Measurements from ENCODE around the gene AOPEP. TPM values are rescaled to one million over a fixed set of nuclear protein-coding genes. Genes with fewer than 3 reads are reported as not detected.

The AOPEP gene
- total RNA-seq, 5 donors from 2014 or later (not counting 1 experiment from before 2014, with no cell fraction given): 10.4 to 14.8 (median 11.3) TPM

DNA sequence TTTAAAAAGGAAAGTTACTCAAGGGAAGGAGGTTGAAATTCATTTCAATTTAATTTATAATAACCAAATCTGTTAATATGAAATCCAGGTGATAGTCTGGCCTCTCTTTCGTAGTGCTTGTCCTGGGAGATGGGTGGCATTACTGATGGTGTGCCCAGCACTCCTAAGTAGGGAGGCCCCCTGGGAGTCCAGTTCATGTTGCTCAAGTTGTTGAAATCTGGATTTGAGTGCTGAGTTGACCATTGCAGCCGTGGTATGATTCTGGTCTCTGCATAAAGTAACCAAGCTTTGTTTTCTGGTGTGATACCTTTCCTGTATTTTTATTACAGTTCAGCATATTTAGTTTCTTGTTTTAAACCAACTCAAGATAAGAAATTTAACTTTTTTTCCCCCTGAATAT, 303.2 kb downstream of the AOPEP start:
- H3K27me3 ChIP-seq (replicated peaks in 1 of 2; ENCODE audit: control insufficient read depth in 2 of 2, extremely low read depth in 1 of 2, insufficient read depth in 2 of 2, low read length in 1 of 2): no peaks in the 10 kb centered on the region
- ChIA-PET POLR2A (no interaction called here), CTCF (no interaction called here)
- Mint-ChIP-seq H3K4me3 (no peak overlapping the region), H3K4me1 (no peaks in the 10 kb centered on the region), H3K9me3 (no peaks in the 10 kb centered on the region), H3K36me3 (peaks cover 7% of the 10 kb centered on the region), H3K27me3 (no peaks in the 10 kb centered on the region), H3K27ac (no peak overlapping the region)
- no CpG with 5 or more reads among the region's 2 CpGs for WGBS (ENCODE audit: insufficient coverage)
- H3K27ac ChIP-seq (ENCODE audit: low read length): no peak overlapping the region
- no peaks in the 10 kb centered on the region for H3K36me3 ChIP-seq (ENCODE audit: control insufficient read depth in 2 of 2, extremely low read depth in 1 of 2, insufficient read depth in 1 of 2, low read length in 1 of 2)
- DNase-seq: no peak
- no peak overlapping the region for H3K4me3 ChIP-seq (ENCODE audit: control insufficient read depth in 1 of 2, extremely low read depth in 1 of 2, low read length in 1 of 2)
- H3K9me3 ChIP-seq: no peaks in the 10 kb centered on the region
- no peaks in the 10 kb centered on the region for H3K4me1 ChIP-seq (ENCODE audit: control insufficient read depth in 1 of 2, extremely low read depth in 1 of 2, insufficient read depth in 2 of 2, low read length in 2 of 2)
- ATAC-seq (replicated peaks in 1 of 4): no peak

DNA sequence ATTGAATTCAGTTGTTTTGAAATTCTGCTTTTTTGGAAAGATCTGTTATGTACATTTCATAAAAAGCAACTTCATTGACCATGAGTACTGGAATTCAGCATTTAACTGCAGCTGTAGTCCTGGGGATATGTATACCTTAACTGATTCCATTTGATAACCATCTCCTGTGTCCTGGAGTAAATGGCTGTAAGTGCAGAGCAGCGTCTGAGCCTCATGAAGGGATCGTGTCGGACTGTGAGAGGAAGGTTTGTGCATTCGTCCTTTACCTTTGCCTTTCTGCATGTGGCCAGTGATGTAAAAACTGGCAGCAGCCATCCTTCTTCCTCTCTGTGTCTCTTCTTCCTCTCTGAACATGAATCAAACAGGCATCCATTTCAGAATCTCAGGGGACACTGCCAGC, 303.8 kb downstream of the AOPEP start:
- Histone ChIP-seq H3K4me1 (ENCODE audit: control insufficient read depth in 1 of 2, extremely low read depth in 1 of 2, insufficient read depth in 2 of 2, low read length in 2 of 2) (no peaks in the 10 kb centered on the region), H3K36me3 (ENCODE audit: control insufficient read depth in 2 of 2, extremely low read depth in 1 of 2, insufficient read depth in 1 of 2, low read length in 1 of 2) (no peaks in the 10 kb centered on the region), H3K27ac (ENCODE audit: low read length) (no peak overlapping the region), H3K4me3 (ENCODE audit: control insufficient read depth in 1 of 2, extremely low read depth in 1 of 2, low read length in 1 of 2) (no peak overlapping the region), H3K27me3 (replicated peaks in 1 of 2; ENCODE audit: control insufficient read depth in 2 of 2, extremely low read depth in 1 of 2, insufficient read depth in 2 of 2, low read length in 1 of 2) (no peaks in the 10 kb centered on the region), H3K9me3 (no peaks in the 10 kb centered on the region)
- H3K27me3 Mint-ChIP-seq: no peaks in the 10 kb centered on the region
- no CpG with 5 or more reads among the region's 4 CpGs for WGBS (ENCODE audit: insufficient coverage)
- POLR2A ChIA-PET: no interaction called here
- no peak overlapping the region for H3K4me3 Mint-ChIP-seq
- CTCF ChIA-PET: no interaction called here
- no peaks in the 10 kb centered on the region for H3K9me3 Mint-ChIP-seq
- H3K4me1 Mint-ChIP-seq: no peaks in the 10 kb centered on the region
- peaks cover 7% of the 10 kb centered on the region for H3K36me3 Mint-ChIP-seq
- no peak for ATAC-seq (replicated peaks in 1 of 4)
- no peak overlapping the region for H3K27ac Mint-ChIP-seq
- no peak for DNase-seq

DNA sequence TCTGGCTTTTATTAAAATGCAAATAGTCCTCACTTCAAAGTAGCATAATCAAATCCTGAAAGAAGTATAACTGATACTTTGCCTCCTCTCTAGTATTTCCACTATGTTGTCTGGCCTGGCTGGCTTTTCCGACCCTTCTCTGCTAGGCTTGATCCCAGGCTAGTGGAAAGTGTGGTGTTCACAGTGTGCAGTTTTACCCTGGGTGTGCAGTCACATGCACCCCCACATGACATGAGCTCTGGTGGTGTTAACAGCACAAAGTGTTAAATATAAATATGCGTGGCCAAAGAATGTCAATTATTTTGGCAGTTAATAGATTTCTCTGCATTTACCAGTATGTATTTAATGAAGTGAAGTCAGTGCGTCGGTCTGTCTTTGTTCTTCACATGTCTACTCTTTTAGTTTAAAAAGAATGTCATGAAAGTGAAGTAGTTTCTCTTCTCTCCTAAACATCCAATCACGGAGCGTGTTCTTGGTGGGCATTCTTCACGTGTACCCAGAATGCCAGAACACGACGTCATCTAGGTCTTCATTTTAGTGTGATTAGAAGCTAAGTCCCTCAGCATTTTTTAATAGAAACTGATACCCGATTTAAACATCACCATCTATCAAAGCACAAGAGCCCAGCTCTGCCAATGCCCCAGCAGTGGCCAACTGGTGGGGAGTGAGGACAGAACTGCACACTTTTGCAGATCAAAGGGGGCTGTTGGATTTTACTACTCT, 304.6 kb downstream of the AOPEP start:
- WGBS (ENCODE audit: insufficient coverage): 89% methylated on average over 5 of the region's 10 CpGs
- ATAC-seq (replicated peaks in 1 of 4) (no peak), DNase-seq (no peak)
- POLR2A ChIA-PET: no interaction called here
- CTCF ChIA-PET: no interaction called here
- Histone ChIP-seq H3K9me3 (no peaks in the 10 kb centered on the region), H3K4me3 (ENCODE audit: control insufficient read depth in 1 of 2, extremely low read depth in 1 of 2, low read length in 1 of 2) (no peak overlapping the region), H3K36me3 (ENCODE audit: control insufficient read depth in 2 of 2, extremely low read depth in 1 of 2, insufficient read depth in 1 of 2, low read length in 1 of 2) (no peaks in the 10 kb centered on the region), H3K27ac (ENCODE audit: low read length) (no peak overlapping the region), H3K4me1 (ENCODE audit: control insufficient read depth in 1 of 2, extremely low read depth in 1 of 2, insufficient read depth in 2 of 2, low read length in 2 of 2) (no peaks in the 10 kb centered on the region), H3K27me3 (replicated peaks in 1 of 2; ENCODE audit: control insufficient read depth in 2 of 2, extremely low read depth in 1 of 2, insufficient read depth in 2 of 2, low read length in 1 of 2) (no peaks in the 10 kb centered on the region)
- no peaks in the 10 kb centered on the region for H3K27me3 Mint-ChIP-seq
- H3K4me3 Mint-ChIP-seq: no peak overlapping the region
- H3K27ac Mint-ChIP-seq: no peak overlapping the region
- H3K4me1 Mint-ChIP-seq: no peaks in the 10 kb centered on the region
- H3K9me3 Mint-ChIP-seq: no peaks in the 10 kb centered on the region
- peaks cover 7% of the 10 kb centered on the region for H3K36me3 Mint-ChIP-seq

- Mint-ChIP-seq H3K4me3 (no peak overlapping the region), H3K36me3 (peaks cover 7% of the 10 kb centered on the region), H3K9me3 (no peaks in the 10 kb centered on the region), H3K27me3 (no peaks in the 10 kb centered on the region), H3K27ac (no peak overlapping the region), H3K4me1 (no peaks in the 10 kb centered on the region)
- Histone ChIP-seq H3K4me3 (ENCODE audit: control insufficient read depth in 1 of 2, extremely low read depth in 1 of 2, low read length in 1 of 2) (no peak overlapping the region), H3K27ac (ENCODE audit: low read length) (no peak overlapping the region), H3K36me3 (ENCODE audit: control insufficient read depth in 2 of 2, extremely low read depth in 1 of 2, insufficient read depth in 1 of 2, low read length in 1 of 2) (no peaks in the 10 kb centered on the region), H3K27me3 (replicated peaks in 1 of 2; ENCODE audit: control insufficient read depth in 2 of 2, extremely low read depth in 1 of 2, insufficient read depth in 2 of 2, low read length in 1 of 2) (no peaks in the 10 kb centered on the region), H3K4me1 (ENCODE audit: control insufficient read depth in 1 of 2, extremely low read depth in 1 of 2, insufficient read depth in 2 of 2, low read length in 2 of 2) (no peaks in the 10 kb centered on the region), H3K9me3 (no peaks in the 10 kb centered on the region)
- ChIA-PET POLR2A (interaction anchor here in 1 of 2 donors (0.6 kb wide), 1 partner anchor 7 kb away, joined by 3 read pairs; no protein-coding TSS in a partner anchor), CTCF (no interaction called here)
- 92% methylated on average over 4 of the region's 5 CpGs for WGBS (ENCODE audit: insufficient coverage)
- DNase-seq (no peak), ATAC-seq (replicated peaks in 1 of 4) (no peak)
Observed at GRCh38 chr9:95031711-95032461, 305.4 kb downstream of the AOPEP start.

GRCh38 chr9:95032580-95033341, 306.3 kb downstream of the AOPEP start:
- no peaks in the 10 kb centered on the region for H3K27me3 ChIP-seq (replicated peaks in 1 of 2; ENCODE audit: control insufficient read depth in 2 of 2, extremely low read depth in 1 of 2, insufficient read depth in 2 of 2, low read length in 1 of 2)
- ChIA-PET CTCF (no interaction called here), POLR2A (no interaction called here)
- no peaks in the 10 kb centered on the region for H3K4me1 ChIP-seq (ENCODE audit: control insufficient read depth in 1 of 2, extremely low read depth in 1 of 2, insufficient read depth in 2 of 2, low read length in 2 of 2)
- no peaks in the 10 kb centered on the region for H3K9me3 ChIP-seq
- ATAC-seq (replicated peaks in 1 of 4) (no peak), DNase-seq (no peak)
- Mint-ChIP-seq H3K36me3 (peaks cover 7% of the 10 kb centered on the region), H3K4me1 (no peaks in the 10 kb centered on the region), H3K4me3 (no peak overlapping the region), H3K27ac (no peak overlapping the region), H3K9me3 (no peaks in the 10 kb centered on the region), H3K27me3 (no peaks in the 10 kb centered on the region)
- no peaks in the 10 kb centered on the region for H3K36me3 ChIP-seq (ENCODE audit: control insufficient read depth in 2 of 2, extremely low read depth in 1 of 2, insufficient read depth in 1 of 2, low read length in 1 of 2)
- H3K4me3 ChIP-seq (ENCODE audit: control insufficient read depth in 1 of 2, extremely low read depth in 1 of 2, low read length in 1 of 2): no peak overlapping the region
- H3K27ac ChIP-seq (ENCODE audit: low read length): no peak overlapping the region
- WGBS (ENCODE audit: insufficient coverage): 61% methylated on average over 9 of the region's 9 CpGs

DNA sequence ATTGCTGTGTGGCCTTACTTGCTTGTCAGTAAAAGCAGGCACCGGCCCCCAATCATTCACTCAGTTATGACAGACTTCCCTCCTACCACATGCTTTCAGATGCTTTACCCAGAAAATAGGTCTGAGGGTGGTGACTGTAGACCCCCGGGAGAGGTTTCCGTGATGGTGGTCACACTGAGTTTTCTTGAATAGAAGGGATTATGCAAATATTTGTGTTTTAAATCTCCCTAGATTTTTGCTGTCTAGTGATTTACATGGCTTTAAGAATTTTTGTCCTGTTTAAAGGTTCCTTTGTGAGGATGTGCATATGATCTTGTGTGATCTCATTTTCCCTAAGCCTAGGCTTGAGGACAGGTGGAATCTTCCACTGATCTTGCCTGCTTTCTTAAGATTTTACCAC, 309.3 kb downstream of the AOPEP start:
- no CpG with 5 or more reads among the region's 3 CpGs for WGBS (ENCODE audit: insufficient coverage)
- Mint-ChIP-seq H3K4me1 (no peaks in the 10 kb centered on the region), H3K27me3 (no peaks in the 10 kb centered on the region), H3K27ac (no peak overlapping the region), H3K9me3 (no peaks in the 10 kb centered on the region), H3K4me3 (no peak overlapping the region), H3K36me3 (peaks cover 3% of the 10 kb centered on the region)
- no peaks in the 10 kb centered on the region for H3K36me3 ChIP-seq (ENCODE audit: control insufficient read depth in 2 of 2, extremely low read depth in 1 of 2, insufficient read depth in 1 of 2, low read length in 1 of 2)
- no peaks in the 10 kb centered on the region for H3K9me3 ChIP-seq
- no peaks in the 10 kb centered on the region for H3K27me3 ChIP-seq (replicated peaks in 1 of 2; ENCODE audit: control insufficient read depth in 2 of 2, extremely low read depth in 1 of 2, insufficient read depth in 2 of 2, low read length in 1 of 2)
- ATAC-seq (replicated peaks in 1 of 4): no peak
- H3K4me3 ChIP-seq (ENCODE audit: control insufficient read depth in 1 of 2, extremely low read depth in 1 of 2, low read length in 1 of 2): no peak overlapping the region
- POLR2A ChIA-PET: no interaction called here
- CTCF ChIA-PET: no interaction called here
- no peak overlapping the region for H3K27ac ChIP-seq (ENCODE audit: low read length)
- H3K4me1 ChIP-seq (ENCODE audit: control insufficient read depth in 1 of 2, extremely low read depth in 1 of 2, insufficient read depth in 2 of 2, low read length in 2 of 2): no peaks in the 10 kb centered on the region
- DNase-seq: no peak

Data from T-cell (primary cell).